Measurements from ENCODE around the gene OLFM2. TPM values are rescaled to one million over a fixed set of nuclear protein-coding genes. Genes with fewer than 3 reads are reported as not detected.

Gene OLFM2
- total and polyA plus RNA-seq, 9 of the 15 experiments (the other 6 are each of a cell fraction or from before 2014, with no cell fraction given): 0.10 to 0.33 (median 0.23) TPM; not detected in 4

DNA sequence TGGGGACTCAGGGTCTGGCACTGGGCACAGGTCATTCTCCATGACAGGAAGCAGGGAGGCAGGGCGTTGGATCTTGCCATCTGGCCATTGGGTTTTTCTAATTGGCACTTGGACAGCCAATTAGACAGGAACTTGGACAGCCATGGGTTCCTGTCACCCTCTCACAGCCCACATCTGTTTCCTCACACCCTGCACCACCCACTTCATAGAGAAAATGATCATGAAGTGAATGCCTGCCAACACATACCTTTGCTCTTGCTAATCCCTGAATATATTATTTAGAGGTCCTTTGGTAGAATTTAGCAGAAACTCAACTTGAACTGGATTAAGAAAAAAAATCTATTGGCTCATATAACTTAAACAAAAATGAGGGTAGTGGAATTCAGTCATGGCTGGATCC is 4.9 kb upstream of the OLFM2 start (continued):
- TF ChIP-seq NFATC3 (IDR thresholded peaks at IDR 0.05) (no peak), PREB (CRISPR knock-in tag; IDR thresholded peaks at IDR 0.05) (no peak), ZEB2 (IDR thresholded peaks at IDR 0.05) (no peak), PHF21A (IDR thresholded peaks at IDR 0.05; ENCODE audit: borderline replicate concordance, low read depth) (no peak), SRF (CRISPR knock-in tag; IDR thresholded peaks at IDR 0.05) (no peak)
- TF ChIP-seq, protein P1, sequence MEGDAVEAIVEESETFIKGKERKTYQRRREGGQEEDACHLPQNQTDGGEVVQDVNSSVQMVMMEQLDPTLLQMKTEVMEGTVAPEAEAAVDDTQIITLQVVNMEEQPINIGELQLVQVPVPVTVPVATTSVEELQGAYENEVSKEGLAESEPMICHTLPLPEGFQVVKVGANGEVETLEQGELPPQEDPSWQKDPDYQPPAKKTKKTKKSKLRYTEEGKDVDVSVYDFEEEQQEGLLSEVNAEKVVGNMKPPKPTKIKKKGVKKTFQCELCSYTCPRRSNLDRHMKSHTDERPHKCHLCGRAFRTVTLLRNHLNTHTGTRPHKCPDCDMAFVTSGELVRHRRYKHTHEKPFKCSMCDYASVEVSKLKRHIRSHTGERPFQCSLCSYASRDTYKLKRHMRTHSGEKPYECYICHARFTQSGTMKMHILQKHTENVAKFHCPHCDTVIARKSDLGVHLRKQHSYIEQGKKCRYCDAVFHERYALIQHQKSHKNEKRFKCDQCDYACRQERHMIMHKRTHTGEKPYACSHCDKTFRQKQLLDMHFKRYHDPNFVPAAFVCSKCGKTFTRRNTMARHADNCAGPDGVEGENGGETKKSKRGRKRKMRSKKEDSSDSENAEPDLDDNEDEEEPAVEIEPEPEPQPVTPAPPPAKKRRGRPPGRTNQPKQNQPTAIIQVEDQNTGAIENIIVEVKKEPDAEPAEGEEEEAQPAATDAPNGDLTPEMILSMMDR (IDR thresholded peaks at IDR 0.05 in 2 of 3, conservative IDR thresholded peaks at IDR 0.05 in 1 of 3; ENCODE audit: insufficient read depth in 2 of 3, low read depth in 1 of 3, low read length in 3 of 3): no peak
- TF ChIP-seq, protein P2, sequence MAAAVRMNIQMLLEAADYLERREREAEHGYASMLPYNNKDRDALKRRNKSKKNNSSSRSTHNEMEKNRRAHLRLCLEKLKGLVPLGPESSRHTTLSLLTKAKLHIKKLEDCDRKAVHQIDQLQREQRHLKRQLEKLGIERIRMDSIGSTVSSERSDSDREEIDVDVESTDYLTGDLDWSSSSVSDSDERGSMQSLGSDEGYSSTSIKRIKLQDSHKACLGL (CRISPR knock-in tag; IDR thresholded peaks at IDR 0.05; ENCODE audit: borderline replicate concordance, poor library complexity, severe bottlenecking): no peak

DNA sequence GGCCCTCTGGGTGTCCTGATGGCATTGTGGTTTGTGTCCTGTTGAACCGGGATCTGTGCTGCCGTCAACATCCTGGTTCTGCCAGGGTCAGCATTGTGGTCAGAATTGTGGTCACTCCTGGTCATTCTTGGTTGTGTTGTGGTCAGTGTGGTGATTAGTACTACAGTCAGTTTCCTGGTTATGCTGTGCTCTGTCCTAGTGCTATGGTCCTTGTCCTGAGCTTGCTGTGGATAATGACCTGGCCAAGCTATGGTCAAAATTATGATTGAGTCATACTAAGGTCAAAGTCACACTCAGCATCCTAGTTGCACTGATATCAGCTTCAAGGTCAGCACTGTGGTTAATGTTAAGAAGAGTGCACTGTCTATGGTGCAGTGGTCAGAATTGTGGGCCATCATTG is 4.5 kb upstream of the OLFM2 start:
- ChIA-PET POLR2A (interaction anchor here (0.6 kb wide), 1 partner anchor 88 kb away, joined by 3 read pairs; no protein-coding TSS in a partner anchor), CTCF (ENCODE audit: low intra/inter-chr PET ratio) (no interaction called here)
- ATAC-seq (no peak), FAIRE-seq (no peak), DNase-seq (ENCODE audit: extremely low read depth in 1 of 4, low spot score in 3 of 4) (no peak)
- Histone ChIP-seq H3K4me3 (no peak overlapping the region), H3K9me1 (ENCODE audit: control insufficient read depth, insufficient read depth, low read length) (no peaks in the 10 kb centered on the region), H4K20me1 (replicated peaks; ENCODE audit: control insufficient read depth, insufficient read depth, low read length) (no peaks in the 10 kb centered on the region), H3K36me3 (ENCODE audit: control insufficient read depth, insufficient read depth, low read length) (no peaks in the 10 kb centered on the region), H3K79me2 (ENCODE audit: control insufficient read depth, insufficient read depth, low read length) (no peaks in the 10 kb centered on the region), H3K4me1 (replicated peaks in 1 of 2; ENCODE audit: control insufficient read depth in 2 of 2, insufficient read depth in 2 of 2, low read length in 2 of 2) (peaks cover 6 to 22% of the 10 kb centered on the region in 2 experiments; a peak in 4 of 5 replicates), H3K27me3 (ENCODE audit: control insufficient read depth in 2 of 2, insufficient read depth in 2 of 2, low read length in 2 of 2) (peaks cover 0 to 5% of the 10 kb centered on the region in 2 experiments; a peak in 1 of 5 replicates), H3K9me3 (replicated peaks; ENCODE audit: control insufficient read depth, insufficient read depth, low read depth, low read length) (no peaks in the 10 kb centered on the region), H3K9ac (ENCODE audit: insufficient read depth in 1 of 2, low read depth in 2 of 2, low read length in 2 of 2) (no peak overlapping the region), H3K4me2 (ENCODE audit: insufficient read depth, low read length) (no peak overlapping the region), H2AFZ (ENCODE audit: low read depth, low read length) (no peak overlapping the region), H3K27ac (ENCODE audit: extremely low read depth, low read depth, low read length) (no peak overlapping the region)
- BruUV-seq (replicated peaks): no TSS peak
- intact Hi-C loops (cut with micrococcal nuclease): no loop called here
- in situ Hi-C loops (cut with MboI): no loop called here
- TF ChIP-seq ESRRA (IDR thresholded peaks at IDR 0.05; ENCODE audit: borderline replicate concordance, low read depth): peak; percentile 78
- peak; percentile 86 for TF ChIP-seq ZBTB1 (CRISPR knock-in tag; IDR thresholded peaks at IDR 0.05; ENCODE audit: borderline replicate concordance, low read depth)
- TF ChIP-seq ZZZ3 (IDR thresholded peaks at IDR 0.05): no peak
- 0% methylated on average over 2 of the region's 2 CpGs for WGBS (ENCODE audit: insufficient coverage, low coverage, missing lambda C conversion rate)
